ENCODE results near the gene CCDC174. TPM values are rescaled to one million over a fixed set of nuclear protein-coding genes. Genes with fewer than 3 reads are reported as not detected.
"Not testable (repeated sequence)": the region's sequence is repeated elsewhere in the genome, so short reads cannot be mapped to it uniquely, and the experiment has no call there.

Gene CCDC174
- total RNA-seq, 1 donor from 2014 or later = 6.4 TPM

DNA sequence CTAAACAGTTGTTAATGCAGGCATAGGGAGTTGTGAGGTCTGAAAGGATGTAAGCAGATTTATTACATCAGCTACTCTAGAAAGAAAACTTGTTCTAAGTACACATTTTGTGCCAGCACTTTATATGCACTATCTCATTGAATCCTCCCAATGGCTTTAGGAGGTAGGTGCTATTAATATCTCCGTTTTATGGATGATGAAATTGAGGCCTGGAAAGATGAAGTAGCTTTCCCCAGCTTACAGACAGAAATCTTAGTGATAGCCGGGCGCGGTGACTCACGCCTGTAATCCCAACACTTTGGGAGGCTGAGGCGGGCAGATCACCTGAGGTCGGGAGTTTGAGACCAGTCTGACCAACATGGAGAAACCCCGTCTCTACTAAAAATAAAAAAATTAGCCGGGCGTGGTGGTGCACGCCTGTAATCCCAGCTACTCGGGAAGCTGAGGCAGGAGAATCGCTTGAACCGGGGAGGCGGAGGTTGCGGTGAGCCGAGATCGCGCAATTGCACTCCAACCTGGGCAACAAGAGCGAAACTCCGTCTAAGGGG is 872 bp downstream of the CCDC174 start:
- not testable (repeated sequence) for DNase-seq (ENCODE audit: low read depth, low spot score)

DNA sequence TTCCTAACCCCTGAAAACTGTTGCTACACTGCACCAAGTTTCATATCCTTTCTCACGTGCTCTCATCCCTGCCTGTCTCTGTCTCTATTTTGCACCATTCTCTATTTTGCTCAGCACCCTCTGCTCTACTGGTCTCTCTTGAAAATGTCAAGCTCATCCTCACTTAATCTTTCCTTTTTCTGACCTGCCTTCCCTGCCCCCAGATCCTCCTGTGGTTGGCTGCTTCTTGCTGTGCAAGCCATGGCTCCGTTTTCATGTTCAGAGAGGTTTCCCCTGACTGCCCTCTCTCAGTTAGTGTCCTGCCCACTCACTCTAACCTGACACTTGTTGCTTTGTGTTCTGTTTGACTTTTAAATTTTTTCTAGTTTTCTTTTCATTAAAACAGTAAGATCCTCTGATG is 6.0 kb downstream of the CCDC174 start:
- DNase-seq (ENCODE audit: low read depth, low spot score) = no peak

DNA sequence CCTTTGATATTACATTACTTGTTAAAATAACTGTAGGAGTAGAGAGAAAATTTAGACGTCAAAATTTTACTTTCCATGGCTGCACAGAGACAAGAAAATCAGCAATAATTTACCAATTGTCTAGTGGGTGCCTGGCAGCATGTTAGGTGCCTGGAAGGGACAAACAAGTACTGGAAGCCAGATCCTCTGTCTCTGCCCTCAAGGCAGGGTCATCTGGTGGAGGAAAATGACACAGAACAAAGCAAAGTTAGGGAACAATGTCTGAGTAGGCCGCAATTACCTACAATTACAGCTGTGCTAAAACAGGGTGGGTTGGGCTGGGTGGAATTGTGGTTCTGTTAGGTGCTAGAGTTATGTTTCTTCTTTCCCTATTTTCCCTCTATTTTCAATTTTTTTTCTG is 7.4 kb downstream of the CCDC174 start:
- DNase-seq (ENCODE audit: low read depth, low spot score) = no peak

DNA sequence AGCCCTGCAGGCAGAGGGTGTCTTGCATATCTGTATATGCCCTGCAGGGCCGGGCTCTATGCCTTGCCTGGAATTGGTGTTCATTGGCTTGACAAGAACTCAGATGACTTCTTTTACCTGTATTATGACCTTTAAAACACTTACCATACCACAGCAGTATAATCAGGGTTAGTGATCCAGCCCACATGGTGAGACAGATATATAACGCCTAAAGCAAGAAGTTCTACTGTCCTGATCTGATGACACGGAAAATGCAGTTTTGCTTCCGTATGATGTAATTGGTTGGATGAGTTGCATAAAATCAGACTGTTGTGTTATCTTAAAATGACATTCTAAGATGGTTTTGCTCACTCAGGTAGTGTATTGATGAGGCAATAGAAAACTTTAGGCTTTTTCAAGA is 9.4 kb downstream of the CCDC174 start:
- no peak for DNase-seq (ENCODE audit: low read depth, low spot score)

DNA sequence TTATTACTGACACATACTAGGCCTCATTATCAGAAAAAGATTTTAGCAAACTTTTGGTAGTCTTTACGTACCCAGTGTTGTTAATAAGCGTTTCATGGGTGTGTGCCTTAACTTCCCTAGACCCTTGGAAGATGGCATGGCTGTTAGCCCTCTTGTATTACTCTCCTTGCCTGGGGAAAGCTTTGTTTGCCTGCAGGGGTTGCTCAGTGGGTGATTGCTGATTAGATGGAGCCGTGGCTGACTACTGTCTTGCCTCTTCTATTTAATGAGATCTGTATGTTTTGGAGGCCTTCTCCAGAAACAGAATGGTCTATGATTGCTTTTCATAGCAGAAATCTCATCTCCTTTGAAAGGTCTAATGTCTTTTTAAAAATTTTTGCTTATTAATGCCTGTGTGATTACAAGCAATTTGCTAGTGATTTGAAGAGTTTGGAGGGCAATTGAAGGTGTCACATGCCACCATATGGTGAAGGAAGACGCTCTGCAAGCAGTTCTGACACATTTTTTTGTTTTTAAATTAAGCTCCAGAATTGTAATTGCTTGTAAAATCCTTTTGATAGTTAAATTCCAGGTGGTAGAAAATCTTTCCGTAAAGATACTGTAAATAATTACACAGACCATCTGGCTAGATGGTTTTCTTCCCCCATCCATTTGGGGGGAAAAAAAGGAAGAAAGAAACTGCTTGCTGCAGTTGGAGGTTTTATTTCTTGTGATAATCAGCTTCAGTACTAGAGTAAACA is 12.0 kb downstream of the CCDC174 start:
- no peak for DNase-seq (ENCODE audit: low read depth, low spot score)

DNA sequence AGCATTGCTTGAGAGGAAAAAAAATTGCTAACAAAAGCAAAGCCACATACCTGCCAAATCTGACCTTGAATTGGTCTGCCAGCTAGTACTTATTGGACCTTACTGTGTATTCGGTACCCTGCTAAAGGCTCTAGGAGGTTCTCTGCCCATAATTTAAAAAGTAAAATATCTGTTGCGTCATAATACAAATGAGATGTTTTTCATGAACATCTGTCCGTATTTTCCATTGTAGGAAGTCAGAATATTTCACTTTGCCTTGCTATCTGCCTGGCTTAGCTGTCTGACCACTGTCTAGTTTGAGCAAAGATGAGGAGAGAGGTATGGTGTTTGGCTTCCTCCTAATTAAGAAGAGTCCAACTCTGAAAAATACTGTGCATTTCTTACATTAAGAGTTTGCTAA is 12.6 kb downstream of the CCDC174 start:
- no peak for DNase-seq (ENCODE audit: low read depth, low spot score)

DNA sequence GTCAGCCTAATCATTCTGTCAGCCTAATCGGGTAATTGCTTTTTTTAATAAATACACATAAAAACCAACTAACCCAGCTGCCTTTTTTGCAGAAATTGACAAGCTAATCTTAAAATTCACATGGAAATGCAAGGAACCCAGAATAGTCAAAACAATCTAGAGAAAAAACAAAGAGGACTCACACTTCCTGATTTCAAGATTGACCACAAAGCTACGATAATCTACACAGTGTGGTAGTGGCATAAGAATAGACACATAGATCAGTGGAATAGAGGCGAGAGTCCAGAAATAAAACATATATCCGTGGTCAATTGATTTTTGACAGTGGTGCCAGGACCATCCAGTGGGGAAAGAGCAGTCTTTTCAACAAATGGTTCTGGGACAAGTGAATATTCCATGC is 21.0 kb downstream of the CCDC174 start:
- no peak for DNase-seq (ENCODE audit: low read depth, low spot score)

DNA sequence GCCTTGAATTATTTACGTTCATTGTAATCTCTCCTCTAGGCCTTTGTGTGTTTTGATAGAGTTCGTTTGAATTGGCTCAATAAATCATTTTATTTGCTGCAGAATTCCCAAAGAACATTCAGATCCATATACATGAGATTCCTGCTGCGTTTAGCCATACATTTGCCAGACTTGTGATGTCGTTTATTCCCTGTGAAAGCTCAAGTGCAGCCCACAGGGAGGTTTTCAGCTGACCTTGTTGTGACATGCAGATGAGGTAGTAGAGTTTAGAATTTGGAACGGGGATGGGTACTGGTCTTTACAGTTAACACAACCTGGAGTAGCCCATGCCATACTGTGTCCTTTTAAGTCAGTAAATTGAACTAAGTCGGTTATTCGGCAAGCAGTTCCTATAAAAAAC is 23.3 kb downstream of the CCDC174 start, which contains the start of gene C3orf20:
TSS of gene C3orf20 (plus strand) at position 301 of the 400 bp plus-strand sequence. CDS start 7,573 bp downstream, outside the sequence.
- no peak for DNase-seq (ENCODE audit: low read depth, low spot score)

DNA sequence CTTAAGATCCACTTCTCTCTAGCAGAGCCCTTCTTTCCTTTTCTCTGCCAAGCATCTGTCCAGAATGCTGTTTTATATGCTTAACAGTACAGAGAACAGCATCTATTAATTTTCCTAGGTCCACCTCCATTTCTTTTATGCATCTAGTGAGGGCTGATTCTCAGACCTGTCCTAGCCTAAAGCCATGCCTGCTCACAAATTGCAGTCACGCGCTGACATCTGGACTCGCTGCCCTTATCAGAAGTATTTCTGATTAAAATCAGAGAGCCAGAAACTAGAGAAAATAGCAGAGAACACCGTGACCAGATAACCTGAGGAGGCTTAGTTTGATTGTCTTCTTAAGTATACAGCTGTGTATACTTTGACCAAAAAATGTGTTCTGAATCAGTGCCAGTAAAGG is 25.3 kb downstream of the CCDC174 start:
- no peak for DNase-seq (ENCODE audit: low read depth, low spot score)

DNA sequence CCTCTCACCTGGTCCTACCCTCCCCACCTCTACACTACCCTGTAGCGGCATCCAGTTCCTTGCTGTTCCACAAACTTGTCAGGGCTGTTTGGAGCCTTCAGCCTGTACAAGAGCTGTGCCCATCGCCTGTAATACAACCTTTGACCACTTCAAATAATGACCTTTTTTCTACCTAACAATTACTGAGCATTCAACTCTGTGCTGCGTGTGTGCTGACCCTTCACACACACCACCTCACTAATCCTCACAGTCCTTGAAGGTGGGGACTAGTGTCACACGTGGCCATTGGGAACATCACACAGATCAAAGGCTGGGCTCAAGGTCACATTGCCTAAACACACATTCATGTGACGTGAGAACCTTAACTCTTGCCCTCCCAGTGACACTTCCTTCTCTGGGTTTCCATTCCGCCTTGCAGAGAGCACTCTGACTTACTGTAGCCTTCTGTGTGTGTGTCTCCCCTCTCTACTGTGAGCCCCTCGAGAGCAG is 26.5 kb downstream of the CCDC174 start:
- DNase-seq (ENCODE audit: low read depth, low spot score) = no peak

DNA sequence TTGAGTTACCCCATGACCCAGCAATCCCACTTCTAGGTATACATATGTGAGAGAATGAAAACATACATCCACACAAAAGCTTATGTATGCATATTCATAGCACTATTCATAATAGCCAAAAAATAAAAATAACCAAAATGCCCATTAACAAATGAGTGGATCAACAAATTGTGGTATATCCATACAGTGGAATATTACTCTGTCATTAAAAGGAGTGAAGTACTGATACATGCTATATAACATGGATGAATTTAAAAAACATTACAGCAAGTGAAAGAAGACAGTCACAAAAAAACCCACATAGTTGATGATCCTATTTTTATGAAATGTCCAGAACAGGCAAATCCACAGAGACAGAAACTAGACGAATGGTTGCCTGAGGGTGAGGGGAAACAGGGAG is 28.6 kb downstream of the CCDC174 start:
- no peak for DNase-seq (ENCODE audit: low read depth, low spot score)

DNA sequence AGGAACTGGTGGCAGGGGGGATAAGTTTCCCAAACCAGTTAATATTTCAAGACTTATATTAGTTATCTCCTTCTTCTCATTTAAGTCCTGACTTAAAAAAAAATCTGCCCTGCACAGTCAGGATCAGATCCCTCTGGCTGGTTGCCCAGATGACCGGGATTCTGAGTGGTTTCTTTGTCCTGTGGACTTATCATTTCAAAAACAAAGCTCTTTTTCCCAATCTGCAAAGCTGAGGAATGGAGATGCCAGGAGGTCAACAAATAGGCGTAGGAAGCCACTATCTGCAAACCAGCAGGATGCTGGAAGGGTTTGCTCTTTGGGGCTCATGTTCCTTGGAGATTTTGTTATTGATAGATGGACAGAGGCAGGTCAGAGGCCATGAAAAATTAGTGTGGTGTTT is 29.2 kb downstream of the CCDC174 start:
- peak; percentile 8 for DNase-seq (ENCODE audit: low read depth, low spot score)

DNA sequence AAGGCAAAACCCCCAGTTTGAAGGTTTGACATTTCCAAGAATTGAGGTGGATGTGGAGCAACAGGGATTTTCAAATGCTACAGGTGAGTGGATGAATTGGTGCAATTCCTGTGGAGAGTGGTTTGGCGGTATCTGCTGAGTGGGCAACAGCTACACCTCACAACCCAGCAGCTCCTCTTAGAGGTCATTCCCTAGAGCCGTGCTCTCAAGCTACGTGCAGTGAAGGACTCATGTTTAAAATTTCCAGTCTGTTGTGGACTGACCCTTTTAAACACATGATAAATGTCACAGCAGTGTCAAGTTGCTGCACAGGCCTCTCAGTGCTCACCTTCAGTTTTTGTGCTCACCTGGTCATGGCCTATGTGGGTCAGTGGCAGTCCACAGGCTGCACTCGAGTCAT is 32.9 kb downstream of the CCDC174 start:
- no peak for DNase-seq (ENCODE audit: low read depth, low spot score)

DNA sequence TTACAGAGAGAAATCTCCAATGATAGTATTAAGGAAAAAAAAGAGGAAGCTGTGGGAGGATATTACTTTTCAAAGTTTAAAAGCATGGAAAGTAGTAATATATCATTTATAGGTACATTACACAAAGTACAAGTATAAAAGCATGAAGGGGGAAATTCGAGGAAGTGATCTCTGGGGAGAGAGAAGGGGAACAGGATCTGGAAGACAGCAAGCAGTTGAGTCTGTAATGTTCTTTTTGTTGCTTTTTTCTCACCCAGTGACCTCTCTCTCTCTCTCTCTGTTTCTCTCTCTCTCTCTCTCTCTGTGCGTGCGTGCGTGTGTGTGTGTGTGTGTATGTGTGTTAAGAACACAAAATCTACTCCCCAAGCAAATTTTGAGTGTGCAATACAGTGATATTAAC is 33.6 kb downstream of the CCDC174 start:
- DNase-seq (ENCODE audit: low read depth, low spot score) = no peak

DNA sequence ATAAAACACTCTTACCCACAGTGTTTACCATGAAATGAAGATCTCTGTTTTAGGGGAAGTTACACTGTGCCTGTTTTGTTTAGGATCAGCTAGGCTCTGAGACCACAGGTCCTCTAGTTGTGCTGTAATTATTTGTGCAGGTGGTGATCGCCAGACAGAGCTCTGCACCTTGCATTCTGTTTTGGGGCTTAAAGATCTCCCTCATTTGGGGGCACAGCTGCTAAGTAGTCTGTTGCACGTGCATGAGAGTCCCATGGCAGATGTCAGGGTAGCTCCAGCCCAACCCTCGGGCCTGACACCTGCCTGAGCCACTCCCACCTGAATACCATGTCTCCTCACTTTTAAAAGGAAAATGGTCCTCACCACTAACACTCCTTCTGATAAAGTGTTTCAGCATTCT is 35.8 kb downstream of the CCDC174 start:
- DNase-seq (ENCODE audit: low read depth, low spot score) = no peak

DNA sequence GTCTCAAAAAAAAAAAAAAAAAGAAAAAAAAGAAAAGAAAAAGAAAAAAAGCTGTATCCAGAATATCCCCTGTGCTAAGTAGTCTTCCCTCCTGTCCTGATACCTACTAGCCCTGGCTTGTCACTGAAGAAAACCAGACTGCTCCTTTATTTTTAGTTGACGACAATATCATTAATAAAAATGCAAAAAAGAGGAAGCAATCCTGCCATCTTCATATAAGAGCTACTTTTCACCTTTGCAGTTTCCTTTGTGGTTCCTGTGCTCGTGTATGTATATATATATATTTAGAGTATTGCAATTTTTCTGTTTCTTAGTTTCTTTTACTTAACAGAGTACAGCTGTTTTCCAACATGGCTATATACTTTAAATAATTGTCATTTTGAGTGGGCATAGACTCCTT is 37.0 kb downstream of the CCDC174 start:
- DNase-seq (ENCODE audit: low read depth, low spot score) = no peak

DNA sequence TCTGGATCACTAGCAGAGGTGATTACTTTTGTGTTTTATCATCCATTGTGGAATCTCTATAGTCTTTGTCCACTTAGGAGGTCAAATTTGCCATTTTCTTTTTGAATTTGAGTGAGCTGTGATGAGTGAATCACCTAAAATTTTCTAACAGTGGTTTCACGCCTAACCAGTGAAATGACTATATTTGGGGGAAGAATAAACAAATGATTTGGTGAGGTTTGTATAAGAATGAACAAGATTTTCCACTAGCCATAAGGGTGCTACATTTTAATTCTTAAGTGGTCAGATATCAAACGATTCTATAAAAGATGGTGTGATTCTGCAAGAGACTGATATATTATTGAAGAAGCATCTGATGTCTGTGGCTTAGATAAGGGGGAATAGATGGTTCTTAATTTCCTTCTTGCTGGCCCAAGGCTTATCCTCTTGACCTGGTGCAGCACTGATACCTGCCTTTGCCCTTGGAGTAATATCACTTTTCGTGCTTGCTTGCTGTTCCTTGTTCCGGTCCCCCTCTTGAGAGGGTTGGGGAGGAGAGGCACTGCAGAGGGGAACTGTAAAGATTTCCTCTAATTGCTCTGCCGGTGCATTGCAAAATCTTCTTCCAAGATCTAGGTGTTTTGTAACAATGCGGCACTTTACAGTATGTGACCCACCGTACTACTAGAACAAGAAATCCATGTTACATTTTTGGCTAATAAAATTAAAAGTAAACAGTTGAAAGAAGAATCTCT is 37.9 kb downstream of the CCDC174 start:
- DNase-seq (ENCODE audit: low read depth, low spot score) = no peak

DNA sequence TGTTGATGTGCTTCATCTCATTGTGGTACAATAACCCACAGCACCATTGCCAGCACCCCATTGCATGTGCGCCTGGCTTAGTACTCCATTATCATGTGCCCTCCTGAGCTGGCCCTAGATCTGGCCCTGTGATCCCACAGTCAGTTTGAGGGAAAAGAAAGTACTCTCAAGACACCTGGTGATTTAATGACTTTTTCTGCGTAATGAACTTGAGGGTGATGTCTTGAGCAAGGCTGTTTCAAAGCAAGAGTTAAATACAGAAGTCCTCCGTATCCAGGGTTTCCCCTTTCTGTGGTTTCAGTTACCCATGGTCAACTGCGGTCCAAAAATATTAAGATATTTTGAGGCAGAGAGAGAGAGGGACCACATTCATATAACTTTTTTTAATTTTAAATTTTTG is 39.7 kb downstream of the CCDC174 start:
- DNase-seq (ENCODE audit: low read depth, low spot score) = no peak

DNA sequence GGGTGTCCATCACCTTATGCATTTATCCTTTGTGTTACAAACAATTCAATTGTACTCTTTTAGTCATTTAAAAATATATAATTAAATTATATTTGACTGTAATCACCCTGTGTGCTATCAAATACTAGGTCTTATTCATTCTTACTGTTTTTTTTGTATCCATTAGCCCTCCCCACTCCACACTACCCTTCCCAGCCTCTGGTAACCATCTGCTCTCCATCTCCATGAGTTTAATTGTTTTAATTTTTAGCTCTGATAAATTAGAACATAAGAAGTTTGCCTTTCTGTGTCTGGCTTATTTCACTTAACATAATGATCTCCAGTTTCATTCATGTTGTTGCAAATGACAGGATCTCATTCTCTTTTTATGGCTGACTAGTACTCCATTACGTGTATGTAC is 40.2 kb downstream of the CCDC174 start:
- DNase-seq (ENCODE audit: low read depth, low spot score) = no peak

DNA sequence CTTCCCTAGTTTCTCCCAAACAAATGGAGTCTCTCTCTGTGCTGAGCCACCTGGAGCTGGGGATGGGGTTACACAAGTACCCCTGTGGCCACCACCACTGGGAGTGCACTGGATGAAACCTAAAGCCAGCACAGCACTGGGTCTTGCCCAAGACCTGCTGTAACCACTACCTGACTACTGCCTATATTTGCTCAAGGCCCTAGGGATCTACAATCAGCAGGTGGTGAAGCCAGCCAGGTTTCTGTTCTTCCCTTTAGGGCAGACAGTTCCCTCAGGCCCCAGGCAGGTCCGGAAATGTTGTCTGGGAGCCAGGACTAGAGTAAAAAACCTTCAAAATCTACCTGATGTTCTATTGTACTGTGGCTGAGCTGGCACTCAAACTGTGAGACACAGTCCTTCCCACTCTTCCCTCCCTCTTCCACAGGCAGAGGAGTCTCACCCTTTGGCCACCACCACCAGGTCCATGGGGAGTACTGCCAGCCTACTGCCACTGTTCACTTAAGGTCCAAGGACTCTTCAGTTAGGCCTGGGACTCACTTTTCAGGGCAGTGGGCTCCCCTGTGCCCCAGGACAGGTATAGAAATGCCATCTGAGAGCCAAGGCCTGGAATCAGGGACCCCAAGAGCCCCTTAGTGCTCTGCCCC is 47.2 kb downstream of the CCDC174 start:
- DNase-seq (ENCODE audit: low read depth, low spot score) = no peak

DNA sequence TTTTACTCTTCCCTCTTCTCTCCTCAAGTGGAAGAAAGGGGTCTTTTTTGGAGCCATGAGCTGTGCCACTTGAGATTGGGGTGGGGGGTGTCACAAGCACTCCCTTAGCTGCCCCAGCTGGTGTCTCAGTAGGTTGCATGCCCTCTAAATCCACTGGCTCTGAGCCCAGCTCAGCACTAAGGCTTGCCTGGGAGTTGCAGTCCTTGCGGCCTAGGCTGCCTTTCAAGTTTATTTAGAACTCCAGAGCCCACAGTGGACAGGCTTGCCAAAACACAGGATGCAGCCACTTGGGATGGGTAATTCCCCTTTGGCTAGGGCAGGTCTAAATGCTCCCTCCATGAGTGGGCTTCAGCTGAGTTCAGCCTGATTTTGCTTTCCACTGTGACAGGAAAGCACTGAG is 48.1 kb downstream of the CCDC174 start:
- DNase-seq (ENCODE audit: low read depth, low spot score) = no peak

DNA sequence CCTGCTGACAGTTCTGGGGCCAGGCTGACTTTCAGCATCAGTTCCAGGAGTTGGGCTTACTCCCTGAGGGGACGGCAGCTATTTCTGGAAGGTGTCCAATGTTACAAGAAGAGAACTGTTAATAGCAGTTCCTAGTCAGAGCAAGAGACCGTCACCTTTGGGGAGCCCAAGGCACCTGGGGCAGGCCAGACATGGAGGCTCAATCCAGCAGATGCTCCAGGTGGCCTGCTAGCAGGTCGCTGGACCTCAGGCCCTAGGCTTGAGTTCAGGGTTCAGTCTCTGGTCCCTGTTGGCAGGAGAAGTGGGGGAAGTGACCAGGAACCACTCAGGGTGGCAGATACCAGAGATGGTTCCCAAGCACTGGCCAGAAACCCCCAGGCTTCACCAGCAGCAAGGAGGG is 49.3 kb downstream of the CCDC174 start:
- DNase-seq (ENCODE audit: low read depth, low spot score) = no peak

All from pulmonary artery endothelial cell (primary cell).